Karpas-422 (cell line): ENCODE measurements around the gene CCDC14. TPM values are rescaled to one million over a fixed set of nuclear protein-coding genes. Genes with fewer than 3 reads are reported as not detected.
"Not testable (repeated sequence)": the region's sequence is repeated elsewhere in the genome, so short reads cannot be mapped to it uniquely, and the experiment has no call there.

Experiments used
- DNase-seq: peaks from one replicate; pipeline ENCODE4 v3.0.0-alpha.2; 2015
- H2AFZ ChIP-seq: fragments of 200-600 bp; sonication (generic); 2 replicates; pipeline ENCODE4 v1.6.1; 2014; ENCODE audit warnings: antibody characterized with exemption, low read length, mixed read lengths
- H3K27ac ChIP-seq: fragments of 200-600 bp; sonication (generic); 2 replicates; pipeline ENCODE4 v1.5.1; 2014; ENCODE audit warnings: mild to moderate bottlenecking, low read length, moderate library complexity
- H3K27me3 ChIP-seq: fragments of 200-600 bp; sonication (generic); 2 replicates; pipeline ENCODE4 v1.6.1; 2014; ENCODE audit warnings: low read length, mixed read lengths
- H3K36me3 ChIP-seq: fragments of 200-600 bp; sonication (generic); 2 replicates; pipeline ENCODE4 v1.6.1; 2014; ENCODE audit warnings: low read length, mixed read lengths; ENCODE audit not compliant: insufficient read depth
- H3K4me1 ChIP-seq: fragments of 200-600 bp; sonication (generic); 2 replicates; pipeline ENCODE4 v1.6.1; 2014; ENCODE audit warnings: mild to moderate bottlenecking, low read length, mixed read lengths
- H3K4me2 ChIP-seq: fragments of 200-600 bp; sonication (generic); 2 replicates; pipeline ENCODE4 v1.6.1; 2014; ENCODE audit warnings: low read length, low read depth, mild to moderate bottlenecking; ENCODE audit not compliant: poor library complexity, severe bottlenecking
- H3K4me3 ChIP-seq: fragments of 200-600 bp; sonication (generic); 2 replicates; pipeline ENCODE4 v1.5.1; 2014; ENCODE audit warnings: mild to moderate bottlenecking, antibody characterized with exemption, low read length, mixed read lengths
- H3K79me2 ChIP-seq: fragments of 200-600 bp; sonication (generic); 2 replicates; pipeline ENCODE4 v1.6.1; 2014; ENCODE audit warnings: mild to moderate bottlenecking, low read length, mixed read lengths
- H3K9ac ChIP-seq: fragments of 200-600 bp; sonication (generic); 2 replicates; pipeline ENCODE4 v1.6.0; 2014; ENCODE audit warnings: low read length
- H3K9me2 ChIP-seq: fragments of 200-600 bp; sonication (generic), shearing (Covaris generic); replicated peaks from 2 replicates; pipeline ENCODE4 v1.6.0; 2014; ENCODE audit warnings: mild to moderate bottlenecking, low read length, moderate library complexity; ENCODE audit not compliant: insufficient read depth
- H3K9me3 ChIP-seq: fragments of 300-700, 200-600 bp; sonication (generic); 2 replicates; pipeline ENCODE4 v1.6.1; 2014; ENCODE audit warnings: low read length, mixed read lengths
- H4K20me1 ChIP-seq: fragments of 200-600 bp; sonication (generic); 2 replicates; pipeline ENCODE4 v1.6.1; 2014; ENCODE audit warnings: mild to moderate bottlenecking, antibody characterized with exemption, low read length, low read depth; ENCODE audit not compliant: insufficient read depth
- total RNA-seq: library from RNA; depleted of rRNA; stranded (reverse); fragments of >200 nt; shearing (Covaris generic); gene quantifications from 2 replicates; pipeline ENCODE4 v1.2.3, GENCODE V29; 2014; ENCODE audit warnings: low replicate concordance

Gene CCDC14
- total RNA-seq, 1 experiment from 2014 or later: 134 TPM

DNA sequence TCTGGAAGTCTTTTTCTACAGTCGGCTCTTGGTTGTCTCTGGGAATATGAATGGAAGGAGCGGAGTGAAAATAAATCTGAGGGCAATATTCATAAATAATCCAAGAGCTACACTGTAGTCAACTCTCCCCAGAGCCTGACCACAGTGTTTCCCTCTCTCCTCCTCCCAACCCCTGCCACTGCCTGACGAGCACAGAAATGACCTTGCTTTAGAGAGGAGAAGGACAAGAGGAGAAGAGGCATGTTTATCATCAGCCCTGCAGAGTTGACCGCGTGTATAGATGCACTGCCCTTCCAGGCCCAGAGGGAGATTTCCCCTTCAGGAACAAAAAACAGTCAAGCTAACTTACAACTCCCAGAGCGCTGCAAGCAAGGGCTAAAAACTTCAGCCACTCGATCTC is 14.0 kb upstream of the CCDC14 start:
- H3K4me3 ChIP-seq: not testable (repeated sequence)

DNA sequence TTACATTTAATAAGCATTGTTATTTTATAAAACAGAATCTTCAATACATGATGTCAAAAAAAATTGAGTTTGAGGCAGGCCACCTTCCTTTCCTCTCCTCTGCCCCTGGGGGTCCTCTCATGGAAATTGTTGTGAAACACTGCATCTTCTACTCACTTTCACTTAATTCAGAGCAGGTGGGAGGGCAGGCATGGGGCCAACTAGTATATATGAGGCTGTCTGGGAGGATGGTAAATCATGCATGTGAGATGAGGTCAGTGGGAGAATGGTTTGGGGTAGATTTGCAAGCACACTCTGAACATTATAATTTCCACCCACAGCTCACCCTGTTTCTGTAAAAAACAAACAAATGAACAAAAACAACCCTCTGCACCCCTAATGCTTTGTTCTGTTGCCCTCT is 10.4 kb upstream of the CCDC14 start:
- Histone ChIP-seq H3K4me3 (no peak overlapping the region), H2AFZ (no peak overlapping the region), H3K9ac (no peak overlapping the region), H3K36me3 (no peaks in the 10 kb centered on the region), H3K79me2 (no peaks in the 10 kb centered on the region), H3K4me1 (peaks cover 6% of the 10 kb centered on the region), H4K20me1 (no peaks in the 10 kb centered on the region), H3K4me2 (no peak overlapping the region), H3K9me2 (no peaks in the 10 kb centered on the region), H3K27me3 (no peaks in the 10 kb centered on the region), H3K9me3 (no peaks in the 10 kb centered on the region), H3K27ac (no peak overlapping the region)
- DNase-seq: no peak

More for the DNA sequence above, 14.0 kb upstream of the CCDC14 start:
- not testable (repeated sequence) for H3K27me3 ChIP-seq, H4K20me1 ChIP-seq, DNase-seq, H3K79me2 ChIP-seq, H3K27ac ChIP-seq, H3K9ac ChIP-seq, H3K36me3 ChIP-seq, H3K4me1 ChIP-seq, H3K9me3 ChIP-seq, H3K4me2 ChIP-seq, H3K9me2 ChIP-seq, H2AFZ ChIP-seq

DNA sequence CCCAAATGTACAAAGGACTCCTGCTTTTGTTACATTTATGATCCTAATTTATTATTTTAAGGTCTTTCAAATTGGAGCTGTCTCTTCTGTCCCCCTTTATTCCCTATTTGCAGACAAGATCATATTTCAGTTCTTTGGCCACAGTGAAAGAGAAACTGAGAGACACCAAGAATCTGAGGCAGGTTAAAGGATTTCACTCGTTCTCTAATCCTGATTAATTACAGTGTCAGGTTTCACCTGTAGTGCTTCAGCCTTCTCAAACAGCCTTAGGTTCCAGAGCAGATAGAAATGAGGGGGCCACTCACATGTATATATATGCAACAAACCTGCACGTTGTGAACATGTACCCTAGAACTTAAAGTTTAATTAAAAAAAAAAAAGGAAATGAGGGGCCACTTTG is 6.2 kb upstream of the CCDC14 start:
- not testable (repeated sequence) for H3K9ac ChIP-seq, H3K9me3 ChIP-seq, H4K20me1 ChIP-seq

GRCh38 chr3:123966799-123967198 is 5.8 kb upstream of the CCDC14 start:
- H3K9ac ChIP-seq, H3K27ac ChIP-seq, H3K4me1 ChIP-seq, H3K4me2 ChIP-seq, H3K4me3 ChIP-seq, H3K79me2 ChIP-seq, DNase-seq, H3K36me3 ChIP-seq, H4K20me1 ChIP-seq, H2AFZ ChIP-seq, H3K9me3 ChIP-seq, H3K27me3 ChIP-seq, H3K9me2 ChIP-seq: not testable (repeated sequence)

More for the DNA sequence above, 6.2 kb upstream of the CCDC14 start:
- not testable (repeated sequence) for DNase-seq, H3K4me3 ChIP-seq, H3K27ac ChIP-seq, H3K4me1 ChIP-seq, H3K27me3 ChIP-seq, H2AFZ ChIP-seq, H3K9me2 ChIP-seq, H3K36me3 ChIP-seq, H3K4me2 ChIP-seq, H3K79me2 ChIP-seq

GRCh38 chr3:123964793-123965192 is 3.8 kb upstream of the CCDC14 start:
- DNase-seq, H3K27me3 ChIP-seq, H3K79me2 ChIP-seq, H3K9me2 ChIP-seq, H3K9me3 ChIP-seq, H3K36me3 ChIP-seq, H2AFZ ChIP-seq, H3K4me3 ChIP-seq, H3K9ac ChIP-seq, H3K4me2 ChIP-seq, H3K27ac ChIP-seq, H4K20me1 ChIP-seq: not testable (repeated sequence)
- peaks cover 17% of the 10 kb centered on the region for H3K4me1 ChIP-seq

GRCh38 chr3:123961508-123961856 is 453 bp upstream of the CCDC14 start:
- DNase-seq: no peak
- Histone ChIP-seq H3K9ac (peak overlapping the region; percentile 87), H3K9me2 (no peaks in the 10 kb centered on the region), H3K27me3 (no peaks in the 10 kb centered on the region), H3K4me2 (peak overlapping the region; percentile 78), H3K79me2 (peaks cover 36% of the 10 kb centered on the region), H3K4me1 (peaks cover 38% of the 10 kb centered on the region), H2AFZ (peak overlapping the region; percentile 94), H3K36me3 (peaks cover under 1% of the 10 kb centered on the region; the same call in 1 of the 2 replicates), H4K20me1 (no peaks in the 10 kb centered on the region), H3K4me3 (peak overlapping the region; percentile 76), H3K9me3 (no peaks in the 10 kb centered on the region), H3K27ac (no peak overlapping the region)

GRCh38 chr3:123953735-123954134 is 7.3 kb downstream of the CCDC14 start:
- Histone ChIP-seq H3K79me2 (peaks cover 42% of the 10 kb centered on the region), H3K27ac (peak overlapping the region; percentile 29), H3K9ac (no peak overlapping the region; the same call in 1 of the 2 replicates), H4K20me1 (no peaks in the 10 kb centered on the region), H3K4me3 (peak overlapping the region; percentile 11; the same call in 1 of the 2 replicates), H3K9me2 (no peaks in the 10 kb centered on the region), H3K4me2 (peak overlapping the region; percentile 60), H3K4me1 (peaks cover 36% of the 10 kb centered on the region), H2AFZ (no peak overlapping the region), H3K36me3 (peaks cover 49% of the 10 kb centered on the region), H3K27me3 (no peaks in the 10 kb centered on the region), H3K9me3 (no peaks in the 10 kb centered on the region)
- peak; percentile 66 for DNase-seq

DNA sequence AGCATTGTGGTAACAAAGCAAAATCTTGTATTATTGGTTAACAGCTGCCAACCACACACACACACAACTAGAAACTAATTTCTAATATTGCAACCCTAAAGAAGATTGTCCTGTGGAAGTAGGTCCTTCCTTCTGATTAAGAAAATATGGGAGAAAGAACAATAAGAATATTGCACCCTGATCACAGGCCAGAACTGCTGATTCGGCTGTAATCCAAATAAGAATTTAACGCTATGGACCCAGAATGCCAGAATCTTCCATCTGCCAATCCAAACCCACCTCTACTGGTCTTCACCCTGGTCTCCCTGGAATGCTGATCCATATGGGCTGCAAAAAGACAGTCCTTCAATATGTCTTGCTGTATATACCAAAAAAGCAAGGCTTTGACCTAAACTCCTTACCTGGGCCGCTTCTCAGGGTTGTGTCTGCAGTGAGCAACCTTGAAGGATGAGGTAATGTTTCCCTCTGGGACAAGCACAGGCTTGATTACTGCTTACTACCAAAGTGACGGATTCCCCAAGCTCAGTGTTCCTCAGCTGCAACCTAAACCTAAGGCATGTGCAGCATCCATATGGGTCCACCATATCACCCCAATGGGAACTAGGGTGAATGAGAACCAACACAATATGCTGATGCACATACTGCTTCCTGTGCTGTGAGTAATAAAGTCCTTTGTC is 8.0 kb downstream of the CCDC14 start:
- Histone ChIP-seq H3K4me1 (peaks cover 28% of the 10 kb centered on the region), H3K9me3 (no peaks in the 10 kb centered on the region), H3K9ac (no peak overlapping the region), H3K27ac (no peak overlapping the region), H2AFZ (no peak overlapping the region), H4K20me1 (no peaks in the 10 kb centered on the region), H3K36me3 (peaks cover 53% of the 10 kb centered on the region), H3K4me2 (peak overlapping the region; percentile 60), H3K4me3 (no peak overlapping the region), H3K27me3 (no peaks in the 10 kb centered on the region), H3K79me2 (peaks cover 35% of the 10 kb centered on the region), H3K9me2 (no peaks in the 10 kb centered on the region)
- no peak for DNase-seq
